GM10248 (cell line): ENCODE data around the gene ARID2.

ENCODE experiments used
- CTCF ChIA-PET: fragments of 300-600 bp; sonication (Branson Sonifier 250); formaldehyde crosslinking; extraction: SDS; loops from one replicate; lab custom pipeline; 2021; ENCODE audit warnings: antibody characterized with exemption; lab: Yijun Ruan, JAX
- POLR2A ChIA-PET: fragments of 350-650 bp; sonication (Branson Sonifier 250); formaldehyde crosslinking; extraction: SDS; loops from one replicate; lab custom pipeline; 2020; ENCODE audit warnings: antibody characterized with exemption; lab: Yijun Ruan, JAX
- DNase-seq: peaks from one replicate; pipeline ENCODE4 v3.0.0; 2012; ENCODE audit errors: extremely low spot score
- TF ChIP-seq, protein P1 (sequence below): IDR thresholded peaks from 2 replicates; pipeline ENCODE4 v1.5.1; 2012; ENCODE audit warnings: mild to moderate bottlenecking, low read depth; ENCODE audit errors: extremely low read depth, missing control alignments, control extremely low read depth

Gene ARID2

DNA sequence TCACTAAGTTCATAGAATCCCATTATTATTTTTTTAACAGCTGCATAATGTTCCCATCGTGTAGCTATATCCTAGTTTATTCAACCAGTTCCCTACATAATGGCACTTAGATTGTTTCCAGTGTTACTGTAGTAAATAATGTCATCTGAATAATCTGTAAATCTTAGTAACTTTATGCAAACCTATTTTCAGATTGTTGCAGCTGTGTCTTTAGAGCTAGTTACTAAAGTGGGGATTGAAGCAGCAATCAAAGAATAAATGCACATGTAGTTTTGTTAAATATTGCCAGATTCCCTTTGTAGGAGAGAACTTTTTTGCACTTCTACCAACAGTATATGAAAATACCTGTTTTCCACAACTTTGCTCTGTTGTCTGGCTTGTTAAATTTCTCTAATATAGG, 13.1 kb downstream of the ARID2 start:
- no peak for DNase-seq
- TF ChIP-seq, protein P1, sequence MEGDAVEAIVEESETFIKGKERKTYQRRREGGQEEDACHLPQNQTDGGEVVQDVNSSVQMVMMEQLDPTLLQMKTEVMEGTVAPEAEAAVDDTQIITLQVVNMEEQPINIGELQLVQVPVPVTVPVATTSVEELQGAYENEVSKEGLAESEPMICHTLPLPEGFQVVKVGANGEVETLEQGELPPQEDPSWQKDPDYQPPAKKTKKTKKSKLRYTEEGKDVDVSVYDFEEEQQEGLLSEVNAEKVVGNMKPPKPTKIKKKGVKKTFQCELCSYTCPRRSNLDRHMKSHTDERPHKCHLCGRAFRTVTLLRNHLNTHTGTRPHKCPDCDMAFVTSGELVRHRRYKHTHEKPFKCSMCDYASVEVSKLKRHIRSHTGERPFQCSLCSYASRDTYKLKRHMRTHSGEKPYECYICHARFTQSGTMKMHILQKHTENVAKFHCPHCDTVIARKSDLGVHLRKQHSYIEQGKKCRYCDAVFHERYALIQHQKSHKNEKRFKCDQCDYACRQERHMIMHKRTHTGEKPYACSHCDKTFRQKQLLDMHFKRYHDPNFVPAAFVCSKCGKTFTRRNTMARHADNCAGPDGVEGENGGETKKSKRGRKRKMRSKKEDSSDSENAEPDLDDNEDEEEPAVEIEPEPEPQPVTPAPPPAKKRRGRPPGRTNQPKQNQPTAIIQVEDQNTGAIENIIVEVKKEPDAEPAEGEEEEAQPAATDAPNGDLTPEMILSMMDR: no peak
- ChIA-PET POLR2A (no interaction called here), CTCF (interaction anchor here (1.0 to 3.6 kb wide), 6 partner anchors 10 to 249 kb away, joined by 3 to 26 read pairs (median 4); partner anchors contain the start of gene ARID2)

DNA sequence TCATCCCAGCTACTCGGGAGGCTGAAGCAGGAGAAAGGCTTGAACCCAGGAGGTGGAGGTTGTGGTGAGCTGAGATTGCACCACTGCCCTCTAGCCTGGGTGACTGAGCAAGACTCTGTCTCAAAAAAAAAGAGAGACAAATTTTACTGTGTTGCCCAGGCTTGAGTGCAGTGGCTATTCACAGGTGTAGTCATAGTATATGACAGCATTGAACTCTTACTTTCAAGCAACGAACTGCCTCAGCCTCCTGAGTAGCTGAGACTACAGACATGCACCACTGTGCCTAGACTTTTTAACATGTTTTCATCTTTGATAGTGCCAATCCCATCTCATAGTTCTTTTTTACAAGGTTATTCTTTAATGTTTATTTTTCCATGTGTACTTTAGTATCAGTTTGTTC, 13.7 kb downstream of the ARID2 start:
- CTCF ChIA-PET: interaction anchor here (1.3 to 3.6 kb wide), 5 partner anchors 9 to 248 kb away, joined by 3 to 26 read pairs (median 3); partner anchors contain the start of gene ARID2
- DNase-seq: no peak
- POLR2A ChIA-PET: no interaction called here
- TF ChIP-seq, protein P1: no peak

DNA sequence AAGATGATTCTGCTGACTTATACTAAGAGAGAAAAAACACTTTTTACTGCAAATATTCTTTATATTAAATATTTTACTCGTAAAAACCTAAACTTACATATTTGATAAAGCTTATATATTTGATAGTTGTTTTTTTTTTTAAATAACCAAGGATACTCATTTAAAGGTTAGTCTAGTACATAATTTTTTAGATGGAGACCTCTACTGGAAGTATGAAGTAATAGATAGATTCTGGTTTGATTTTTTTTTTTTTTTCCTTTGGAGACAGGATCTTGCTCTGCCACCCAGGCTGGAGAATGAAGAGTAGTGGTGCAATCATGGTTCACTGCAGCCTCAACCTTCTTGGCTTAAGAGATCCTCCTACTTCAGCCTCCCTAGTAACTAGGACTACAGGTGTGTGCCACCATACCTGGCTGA, 16.4 kb downstream of the ARID2 start:
- CTCF ChIA-PET: interaction anchor here (0.9 to 4.7 kb wide), 4 partner anchors 9 to 202 kb away, joined by 3 to 18 read pairs (median 5); no protein-coding TSS in a partner anchor
- no peak for DNase-seq
- TF ChIP-seq, protein P1: peak; percentile 9
- POLR2A ChIA-PET: no interaction called here

DNA sequence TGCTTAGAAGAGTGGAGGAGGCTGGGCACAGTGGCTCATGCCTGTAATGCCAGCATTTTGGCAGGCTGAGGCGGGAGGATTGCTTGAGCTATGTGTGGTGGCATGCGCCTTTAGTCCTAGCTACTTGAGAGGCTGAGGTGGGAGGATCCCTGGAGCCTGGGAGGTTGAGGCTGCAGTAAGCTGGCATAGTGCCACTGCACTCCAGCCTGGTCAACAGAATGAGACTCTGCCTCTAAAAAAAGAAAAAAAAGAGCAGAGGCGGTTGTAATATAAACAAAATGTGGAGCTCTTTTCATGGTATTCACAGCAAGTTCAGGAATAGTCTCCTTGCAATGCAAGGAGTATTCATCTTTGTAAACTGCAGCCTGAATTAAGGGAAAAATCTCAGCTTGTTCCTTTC, 27.2 kb downstream of the ARID2 start:
- POLR2A ChIA-PET: no interaction called here
- DNase-seq: no peak
- CTCF ChIA-PET: interaction anchor here (1.1 to 1.7 kb wide), 4 partner anchors 9 to 213 kb away, joined by 3 to 4 read pairs (median 4); no protein-coding TSS in a partner anchor

DNA sequence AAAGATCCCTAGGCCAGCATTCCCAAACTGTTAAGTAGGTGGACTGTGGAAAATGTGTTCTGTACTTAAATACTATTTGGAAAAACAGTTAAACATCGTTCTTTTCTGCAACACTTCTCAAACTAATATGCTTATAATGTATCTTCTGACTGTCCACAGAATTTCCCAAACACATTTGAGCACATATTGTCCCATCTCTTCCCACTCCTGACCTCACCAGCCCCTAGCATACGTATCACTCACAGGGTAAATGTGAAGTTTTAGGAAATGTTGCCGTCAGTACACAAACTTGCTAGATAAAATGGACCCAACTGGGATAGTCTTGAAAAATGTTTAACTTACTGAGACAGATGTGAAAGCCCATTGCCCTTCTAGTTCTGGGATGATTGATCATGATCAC, 27.7 kb downstream of the ARID2 start:
- CTCF ChIA-PET: interaction anchor here (1.1 to 1.7 kb wide), 3 partner anchors 10 to 213 kb away, joined by 3 to 4 read pairs (median 4); no protein-coding TSS in a partner anchor
- no peak for DNase-seq
- TF ChIP-seq, protein P1: no peak
- POLR2A ChIA-PET: no interaction called here

More for the DNA sequence above, 27.2 kb downstream of the ARID2 start:
- TF ChIP-seq, protein P1: no peak

DNA sequence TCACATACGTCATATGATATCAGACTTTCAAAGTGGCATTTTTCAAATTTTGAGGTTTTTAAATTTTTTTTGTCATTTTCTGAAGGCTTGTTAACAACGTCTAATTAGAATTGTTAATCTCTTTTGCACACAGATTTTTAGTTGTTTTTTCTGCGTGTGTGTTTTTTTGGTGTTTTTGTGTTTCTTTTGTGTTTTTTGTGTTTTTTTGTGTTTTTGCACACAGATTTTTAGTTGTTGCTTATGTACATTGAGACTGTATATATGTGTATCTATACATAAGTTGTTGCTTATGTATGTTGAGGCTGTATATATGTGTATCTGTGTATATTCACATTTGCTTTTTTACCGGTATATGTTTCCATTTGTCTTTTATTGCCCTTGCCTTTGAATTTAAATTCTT, 30.8 kb downstream of the ARID2 start:
- DNase-seq: no peak
- POLR2A ChIA-PET: no interaction called here
- TF ChIP-seq, protein P1: no peak
- CTCF ChIA-PET: interaction anchor here (1.1 to 1.4 kb wide), 2 partner anchors 8 to 11 kb away, joined by 3 read pairs; no protein-coding TSS in a partner anchor
